ENCODE results near the gene OR52N1. TPM values are rescaled to one million over a fixed set of nuclear protein-coding genes. Genes with fewer than 3 reads are reported as not detected.

The OR52N1 gene
- total RNA-seq, 1 donor from 2014 or later = not detected

DNA sequence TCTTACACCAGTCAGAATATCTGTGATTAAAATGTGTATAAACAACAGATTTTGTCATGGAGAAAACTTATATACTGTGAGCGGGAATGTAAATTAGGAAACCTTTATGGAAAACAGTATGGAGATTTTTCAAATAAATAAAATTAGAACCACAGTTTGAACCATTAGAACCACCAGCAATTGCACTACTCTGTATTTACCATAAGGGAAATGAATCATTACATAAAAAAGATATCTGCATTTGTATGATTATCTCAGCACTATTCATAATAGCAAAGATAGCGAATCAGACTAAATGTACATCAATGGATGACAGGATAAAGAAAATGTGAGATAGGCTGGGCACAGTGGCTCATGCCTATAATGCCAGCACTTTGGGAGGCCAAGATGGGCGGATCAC lies 44.5 kb downstream of the OR52N1 start:
- no peaks in the 10 kb centered on the region for H3K27me3 ChIP-seq (ENCODE audit: control insufficient read depth, insufficient read depth, low read length)
- no peak for DNase-seq (ENCODE audit: low read depth)
- H3K4me3 ChIP-seq (ENCODE audit: low read depth, low read length) = no peak overlapping the region
- H3K36me3 ChIP-seq (ENCODE audit: control insufficient read depth, insufficient read depth, low read length) = no peaks in the 10 kb centered on the region
- TF ChIP-seq, protein P1, sequence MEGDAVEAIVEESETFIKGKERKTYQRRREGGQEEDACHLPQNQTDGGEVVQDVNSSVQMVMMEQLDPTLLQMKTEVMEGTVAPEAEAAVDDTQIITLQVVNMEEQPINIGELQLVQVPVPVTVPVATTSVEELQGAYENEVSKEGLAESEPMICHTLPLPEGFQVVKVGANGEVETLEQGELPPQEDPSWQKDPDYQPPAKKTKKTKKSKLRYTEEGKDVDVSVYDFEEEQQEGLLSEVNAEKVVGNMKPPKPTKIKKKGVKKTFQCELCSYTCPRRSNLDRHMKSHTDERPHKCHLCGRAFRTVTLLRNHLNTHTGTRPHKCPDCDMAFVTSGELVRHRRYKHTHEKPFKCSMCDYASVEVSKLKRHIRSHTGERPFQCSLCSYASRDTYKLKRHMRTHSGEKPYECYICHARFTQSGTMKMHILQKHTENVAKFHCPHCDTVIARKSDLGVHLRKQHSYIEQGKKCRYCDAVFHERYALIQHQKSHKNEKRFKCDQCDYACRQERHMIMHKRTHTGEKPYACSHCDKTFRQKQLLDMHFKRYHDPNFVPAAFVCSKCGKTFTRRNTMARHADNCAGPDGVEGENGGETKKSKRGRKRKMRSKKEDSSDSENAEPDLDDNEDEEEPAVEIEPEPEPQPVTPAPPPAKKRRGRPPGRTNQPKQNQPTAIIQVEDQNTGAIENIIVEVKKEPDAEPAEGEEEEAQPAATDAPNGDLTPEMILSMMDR (IDR thresholded peaks at IDR 0.05; ENCODE audit: insufficient read depth, low read length, poor library complexity, severe bottlenecking) = no peak

DNA sequence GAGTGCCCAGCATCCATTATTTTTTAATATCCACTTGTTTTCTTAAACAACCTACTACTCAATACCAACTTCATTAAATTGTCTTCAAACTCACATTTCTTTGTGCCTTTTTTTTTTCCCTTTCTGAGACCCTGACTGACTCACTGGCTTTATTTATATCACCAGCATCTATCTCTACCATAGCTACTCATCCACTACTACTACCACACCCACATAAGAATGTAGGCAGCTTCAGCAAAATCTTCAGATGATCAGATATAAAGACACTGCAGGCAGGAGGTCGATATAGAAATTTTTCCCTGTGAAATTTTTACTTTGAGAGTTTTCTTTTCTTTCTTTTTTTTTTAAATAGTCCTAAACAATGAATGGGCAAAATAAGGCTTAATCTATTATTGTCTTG lies 52.6 kb downstream of the OR52N1 start:
- no peaks in the 10 kb centered on the region for H3K27me3 ChIP-seq (ENCODE audit: control insufficient read depth, insufficient read depth, low read length)
- TF ChIP-seq, protein P1 (IDR thresholded peaks at IDR 0.05; ENCODE audit: insufficient read depth, low read length, poor library complexity, severe bottlenecking) = no peak
- no peaks in the 10 kb centered on the region for H3K36me3 ChIP-seq (ENCODE audit: control insufficient read depth, insufficient read depth, low read length)
- no peak for DNase-seq (ENCODE audit: low read depth)
- H3K4me3 ChIP-seq (ENCODE audit: low read depth, low read length) = no peak overlapping the region

DNA sequence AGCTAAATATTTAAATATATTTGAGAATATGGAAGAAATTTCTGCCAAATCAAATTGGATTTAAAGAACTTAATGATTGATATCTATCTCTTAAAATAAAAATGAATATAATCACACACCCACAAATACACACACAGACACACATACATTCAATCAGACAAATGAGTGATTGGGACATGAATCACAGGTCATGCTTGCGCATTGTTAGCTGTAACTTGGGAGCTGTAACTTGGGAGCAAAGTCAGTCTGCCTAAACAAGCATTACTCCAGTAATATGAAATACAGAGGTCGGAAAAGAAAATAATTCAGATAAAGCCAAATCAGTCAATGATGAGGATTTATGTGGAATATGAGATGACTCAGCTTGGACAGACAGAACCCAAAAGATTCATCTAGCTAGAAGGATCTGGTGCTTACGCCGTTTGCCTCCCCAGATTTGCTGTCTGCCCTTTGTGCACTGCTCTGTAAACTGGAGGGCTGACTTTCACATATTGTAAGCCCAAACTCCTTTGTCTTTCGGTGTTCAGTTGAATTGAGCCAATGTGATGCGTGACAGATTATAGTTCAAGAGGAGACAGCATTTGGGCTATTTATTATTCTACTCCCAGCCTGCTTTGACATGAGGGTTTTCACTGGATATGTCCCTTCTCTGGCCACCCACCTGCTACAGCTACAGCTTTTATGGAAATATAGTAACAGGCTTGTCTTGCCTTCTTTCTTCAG lies 53.2 kb downstream of the OR52N1 start:
- TF ChIP-seq, protein P1 (IDR thresholded peaks at IDR 0.05; ENCODE audit: insufficient read depth, low read length, poor library complexity, severe bottlenecking) = no peak
- Histone ChIP-seq H3K4me3 (ENCODE audit: low read depth, low read length) (no peak overlapping the region), H3K27me3 (ENCODE audit: control insufficient read depth, insufficient read depth, low read length) (no peaks in the 10 kb centered on the region), H3K36me3 (ENCODE audit: control insufficient read depth, insufficient read depth, low read length) (no peaks in the 10 kb centered on the region)
- no peak for DNase-seq (ENCODE audit: low read depth)

DNA sequence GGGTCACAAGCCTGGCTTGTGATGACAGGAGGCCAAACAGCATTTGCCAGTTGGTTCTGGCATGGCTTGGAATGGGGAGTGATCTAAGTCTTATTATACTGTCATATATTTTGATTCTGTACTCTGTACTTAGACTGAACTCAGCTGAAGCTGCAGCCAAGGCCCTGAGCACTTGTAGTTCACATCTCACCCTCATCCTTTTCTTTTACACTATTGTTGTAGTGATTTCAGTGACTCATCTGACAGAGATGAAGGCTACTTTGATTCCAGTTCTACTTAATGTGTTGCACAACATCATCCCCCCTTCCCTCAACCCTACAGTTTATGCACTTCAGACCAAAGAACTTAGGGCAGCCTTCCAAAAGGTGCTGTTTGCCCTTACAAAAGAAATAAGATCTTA lies 54.0 kb downstream of the OR52N1 start:
- no peaks in the 10 kb centered on the region for H3K36me3 ChIP-seq (ENCODE audit: control insufficient read depth, insufficient read depth, low read length)
- no peak overlapping the region for H3K4me3 ChIP-seq (ENCODE audit: low read depth, low read length)
- TF ChIP-seq, protein P1 (IDR thresholded peaks at IDR 0.05; ENCODE audit: insufficient read depth, low read length, poor library complexity, severe bottlenecking) = no peak
- H3K27me3 ChIP-seq (ENCODE audit: control insufficient read depth, insufficient read depth, low read length) = no peaks in the 10 kb centered on the region
- DNase-seq (ENCODE audit: low read depth) = no peak

Other genes with a start within 250 kb of the OR52N1 start
- 0.75 TPM in 1 of 2 replicates, not detected in the other for gene OR52H1, start 242.7 kb downstream of the OR52N1 start, total RNA-seq
- gene OR52B6, start 210.4 kb downstream of the OR52N1 start, total RNA-seq = not detected in 2 replicates
- gene TRIM6, start 194.6 kb downstream of the OR52N1 start, total RNA-seq = 3.4 and 4.9 TPM in 2 replicates
- gene TRIM34, start 166.3 kb downstream of the OR52N1 start, total RNA-seq = 4.5 and 4.9 TPM in 2 replicates
- gene TRIM5, start 106.2 kb downstream of the OR52N1 start, total RNA-seq = 25.9 and 29.0 TPM in 2 replicates
- 18.0 and 23.4 TPM in 2 replicates for gene TRIM22, start 101.5 kb downstream of the OR52N1 start, total RNA-seq
- gene OR56B1, start 54.8 kb downstream of the OR52N1 start, total RNA-seq = not detected in 2 replicates
- gene OR52N4, start 37.0 kb downstream of the OR52N1 start, total RNA-seq = not detected in 2 replicates
- gene OR52N5, start 7.9 kb downstream of the OR52N1 start, total RNA-seq = not detected in 2 replicates
- gene OR52N2, start 17.7 kb upstream of the OR52N1 start, total RNA-seq = not detected in 2 replicates
- gene OR52E6, start 50.6 kb upstream of the OR52N1 start, total RNA-seq = not detected in 2 replicates
- gene OR52E8, start 66.4 kb upstream of the OR52N1 start, total RNA-seq = not detected in 2 replicates
- not detected in 2 replicates for gene OR52E4, start 89.4 kb upstream of the OR52N1 start, total RNA-seq
- gene OR52E5, start 101.9 kb upstream of the OR52N1 start, total RNA-seq = not detected in 2 replicates
- not detected in 2 replicates for gene OR56A3, start 151.0 kb upstream of the OR52N1 start, total RNA-seq
- gene OR56A5, start 177.2 kb upstream of the OR52N1 start, total RNA-seq = not detected in 2 replicates
- gene OR52L1, start 195.7 kb upstream of the OR52N1 start, total RNA-seq = not detected in 2 replicates
- gene OR56A4, start 215.7 kb upstream of the OR52N1 start, total RNA-seq = not detected in 2 replicates
- not detected in 2 replicates for gene OR56A1, start 239.5 kb upstream of the OR52N1 start, total RNA-seq